K562 (cell line): ENCODE measurements around the gene TOR1AIP1. TPM values are rescaled to one million over a fixed set of nuclear protein-coding genes. Genes with fewer than 3 reads are reported as not detected.

Experiments
- CHD1 ChIP-seq: fragments of 200-600 bp; sonication (generic); IDR thresholded peaks from one replicate; pipeline ENCODE4 v1.6.1; 2012; ENCODE audit warnings: mild to moderate bottlenecking, moderate library complexity, low read length, inconsistent platforms
- GATAD2B ChIP-seq: fragments of 450-650 bp; IDR thresholded peaks from 2 replicates; pipeline ENCODE4 v1.6.1; 2017; ENCODE audit warnings: mild to moderate bottlenecking, borderline replicate concordance
- HMBOX1 ChIP-seq: sonication (generic); IDR thresholded peaks from 2 replicates; pipeline ENCODE4 v1.6.1; 2016
- JUNB ChIP-seq: fragments of 450-650 bp; formaldehyde crosslinking; conservative IDR thresholded peaks from 2 replicates; pipeline ENCODE4 v1.4.0; 2020; ENCODE audit warnings: mild to moderate bottlenecking
- MCM3 ChIP-seq: fragments of 450-650 bp; IDR thresholded peaks from 2 replicates; pipeline ENCODE4 v1.6.1; 2016
- PHF20 ChIP-seq: fragments of 450-650 bp; IDR thresholded peaks from 2 replicates; pipeline ENCODE4 v1.6.1; 2018; ENCODE audit not compliant: partially characterized antibody
- POLR2AphosphoS5 ChIP-seq: IDR thresholded peaks from 2 replicates; pipeline ENCODE4 v1.6.1; 2011; ENCODE audit warnings: mild to moderate bottlenecking, low read depth, low read length, moderate library complexity; ENCODE audit not compliant: control insufficient read depth, insufficient read depth
- RBM17 ChIP-seq: fragments of 200-400 bp; formaldehyde crosslinking; IDR thresholded peaks from 2 replicates; pipeline ENCODE4 v1.6.1; 2017; ENCODE audit warnings: low read depth, mild to moderate bottlenecking, low read length, borderline replicate concordance
- SLC30A9 ChIP-seq: fragments of 250-450 bp; sonication (Bioruptor Pico); IDR thresholded peaks from 2 replicates; pipeline ENCODE4 v1.8.0; 2022; ENCODE audit warnings: mild to moderate bottlenecking, moderate library complexity
- SREBF1 ChIP-seq: fragments of 150-350 bp; IDR thresholded peaks from 2 replicates; pipeline ENCODE4 v1.6.1; 2014; ENCODE audit warnings: antibody characterized with exemption, low read depth, low read length, borderline replicate concordance
- ZNF311 ChIP-seq: fragments of 250-450 bp; sonication (Bioruptor Pico); IDR thresholded peaks from 2 replicates; pipeline ENCODE4 v1.4.0; 2020; ENCODE audit warnings: mild to moderate bottlenecking, moderate library complexity
- ZNF395 ChIP-seq: fragments of 200-800 bp; sonication (Bioruptor generic); IDR thresholded peaks from 2 replicates; pipeline ENCODE4 v1.6.1; 2017; ENCODE audit warnings: missing genetic modification characterization, missing compliant biosample characterization
- ZNF407 ChIP-seq: fragments of 450-650 bp; IDR thresholded peaks from 2 replicates; pipeline ENCODE4 v1.6.1; 2016; ENCODE audit warnings: low read depth
- ZNF740 ChIP-seq, 3 experiments: fragments of 200-800 bp in 1 of 3; sonication (Bioruptor generic) in 1 of 3; sonication (generic) in 1 of 3; formaldehyde crosslinking in 1 of 3; IDR thresholded peaks; 2 replicates each; pipeline versions ENCODE4 v1.6.1 to v1.8.0; 2016 to 2022; ENCODE audit warnings: mild to moderate bottlenecking in 2 of 3, missing compliant biosample characterization in 2 of 3, missing genetic modification characterization in 2 of 3, missing genetic modification reagents in 1 of 3
- ZNF79 ChIP-seq: fragments of 250-450 bp; sonication (Bioruptor Pico); IDR thresholded peaks from 2 replicates; pipeline ENCODE4 v1.4.0; 2020; ENCODE audit warnings: low read depth, mild to moderate bottlenecking, moderate library complexity
- polyA plus RNA-seq, 8 experiments: library from polyadenylated mRNA; depleted of rRNA in 4 of 8; stranded (reverse) in 5 of 8; unstranded in 3 of 8; fragments of >200 nt; fragmentation: Nextera tagmentation in 2 of 8; fragmentation: Illumina TruSeq in 1 of 8; extraction: Ambion mirVana in 2 of 8; extraction: Trizol in 1 of 8; gene quantifications; 2 replicates each; pipeline versions ENCODE4 v1.2.1 to v1.2.3, GENCODE V29; 2011 to 2014; ENCODE audit warnings: inconsistent platforms in 1 of 8, missing spikeins in 1 of 8
- total RNA-seq, 7 experiments: library from RNA; depleted of rRNA in 6 of 7; stranded (reverse); fragments of >200 nt in 6 of 7; fragmentation: Illumina TruSeq in 2 of 7; extraction: Trizol in 2 of 7; gene quantifications; 2 replicates each; pipeline versions ENCODE4 v1.2.1 to v1.2.3, GENCODE V29; 2011 to 2021; ENCODE audit warnings: low replicate concordance in 1 of 7

Gene TOR1AIP1
- total and polyA plus RNA-seq, 9 of the 15 experiments (the other 6 are each of a cell fraction or from before 2014, with no cell fraction given): 18.1 to 46.9 (median 35.5) TPM

- TF ChIP-seq ZNF79 (CRISPR knock-in tag): peak; percentile 27; the same call in 1 of the 2 replicates
- TF ChIP-seq ZNF407: no peak; the same call in 1 of the 2 replicates
- TF ChIP-seq PHF20: peak; percentile 91
- TF ChIP-seq CHD1: no peak
- TF ChIP-seq ZNF740 (CRISPR knock-in tag; IDR thresholded peaks at IDR 0.05): 0 out of 2 replicates have a peak, but pooled peaks have one; percentile 49
- no peak for TF ChIP-seq ZNF740 (tag; IDR thresholded peaks at IDR 0.05)
- TF ChIP-seq SLC30A9 (CRISPR knock-in tag): no peak
- no peak for TF ChIP-seq ZNF395
- TF ChIP-seq MCM3: no peak
- peak; percentile 94 for TF ChIP-seq GATAD2B
- peak; percentile 93 for TF ChIP-seq POLR2AphosphoS5
- 0 out of 2 replicates have a peak, but pooled peaks have one; percentile 43 for TF ChIP-seq SREBF1
- TF ChIP-seq RBM17: no peak
- TF ChIP-seq JUNB: peak; percentile 38; the same call in 1 of the 2 replicates
- TF ChIP-seq ZNF311: peak; percentile 87
- no peak for TF ChIP-seq HMBOX1
Observed at GRCh38 chr1:179882253-179883039, at the start of gene TOR1AIP1 (continued).
